Osteoblast (primary cell): ENCODE data around the gene RAB6C. TPM values are rescaled to one million over a fixed set of nuclear protein-coding genes. Genes with fewer than 3 reads are reported as not detected.
"Not testable (repeated sequence)": the region's sequence is repeated elsewhere in the genome, so short reads cannot be mapped to it uniquely, and the experiment has no call there.

Experiments
- DNase-seq: peaks from one replicate; pipeline ENCODE4 v3.0.0; 2011; ENCODE audit warnings: low spot score, mixed read lengths; ENCODE audit not compliant: insufficient read length; ENCODE audit errors: missing footprints
- H2AFZ ChIP-seq: 2 replicates; pipeline ENCODE4 v1.6.0; 2011; ENCODE audit warnings: mild to moderate bottlenecking, low read length
- H3K27ac ChIP-seq: 2 replicates; pipeline ENCODE4 v1.5.1; 2011; ENCODE audit warnings: mild to moderate bottlenecking, low read depth, low read length, moderate library complexity
- H3K27me3 ChIP-seq: 2 replicates; pipeline ENCODE4 v1.6.0; 2012; ENCODE audit warnings: mild to moderate bottlenecking, control low read depth, inconsistent platforms, low read length, moderate library complexity; ENCODE audit not compliant: insufficient read depth
- H3K36me3 ChIP-seq: 2 replicates; pipeline ENCODE4 v1.5.1; 2011; ENCODE audit warnings: mild to moderate bottlenecking, low read length, control low read depth, moderate library complexity; ENCODE audit not compliant: insufficient read depth
- H3K4me1 ChIP-seq: 2 replicates; pipeline ENCODE4 v1.5.1; 2011; ENCODE audit warnings: mild to moderate bottlenecking, low read length, control low read depth, moderate library complexity; ENCODE audit not compliant: insufficient read depth
- H3K4me2 ChIP-seq: 2 replicates; pipeline ENCODE4 v1.6.0; 2011; ENCODE audit warnings: mild to moderate bottlenecking, low read length; ENCODE audit not compliant: insufficient read depth
- H3K4me3 ChIP-seq: fragments of 200-600 bp; sonication (generic); 3 replicates; pipeline ENCODE4 v1.5.1; 2012; ENCODE audit warnings: mild to moderate bottlenecking, low read length, inconsistent platforms; ENCODE audit not compliant: insufficient read depth
- H3K79me2 ChIP-seq: 2 replicates; pipeline ENCODE4 v1.6.0; 2012; ENCODE audit warnings: mild to moderate bottlenecking, low read length, control low read depth, inconsistent platforms; ENCODE audit not compliant: insufficient read depth
- H3K9me3 ChIP-seq: 2 replicates; pipeline ENCODE4 v1.5.1; 2011; ENCODE audit warnings: low read depth, low read length, control low read depth
- H4K20me1 ChIP-seq: 2 replicates; pipeline ENCODE4 v1.6.0; 2012; ENCODE audit warnings: mild to moderate bottlenecking, low read length, control low read depth; ENCODE audit not compliant: insufficient read depth
- CTCF ChIP-seq: IDR thresholded peaks from 2 replicates; pipeline ENCODE4 v1.5.1; 2011; ENCODE audit warnings: mild to moderate bottlenecking, low read depth, low read length, moderate library complexity; ENCODE audit errors: extremely low read depth
- total RNA-seq: library from RNA; depleted of rRNA; stranded (reverse); fragments of >200 nt; gene quantifications from 2 replicates; pipeline ENCODE4 v1.2.3, GENCODE V29; 2012

RAB6C gene
- total RNA-seq, 1 donor: not detected

- H3K27me3 ChIP-seq, H3K4me1 ChIP-seq, H3K27ac ChIP-seq, H3K79me2 ChIP-seq, H3K9me3 ChIP-seq, H3K36me3 ChIP-seq, DNase-seq, H2AFZ ChIP-seq, H3K4me2 ChIP-seq, H4K20me1 ChIP-seq, H3K4me3 ChIP-seq: not testable (repeated sequence)
Measured at GRCh38 chr2:130005862-130006261, 26.4 kb downstream of the RAB6C start.

- H3K4me3 ChIP-seq: not testable (repeated sequence)
Measured at GRCh38 chr2:130016701-130017100, 37.2 kb downstream of the RAB6C start.

GRCh38 chr2:130019402-130019801 lies 39.9 kb downstream of the RAB6C start:
- DNase-seq: no peak
- H2AFZ ChIP-seq: no peak overlapping the region
- no peaks in the 10 kb centered on the region for H3K27me3 ChIP-seq
- H4K20me1 ChIP-seq: no peaks in the 10 kb centered on the region
- H3K4me3 ChIP-seq: no peak overlapping the region
- H3K27ac ChIP-seq: no peak overlapping the region
- H3K9me3 ChIP-seq: no peaks in the 10 kb centered on the region
- no peaks in the 10 kb centered on the region for H3K36me3 ChIP-seq
- no peaks in the 10 kb centered on the region for H3K79me2 ChIP-seq
- no peak overlapping the region for H3K4me2 ChIP-seq
- no peak for TF ChIP-seq CTCF
- no peaks in the 10 kb centered on the region for H3K4me1 ChIP-seq

More at GRCh38 chr2:130016701-130017100, 37.2 kb downstream of the RAB6C start:
- H3K36me3 ChIP-seq, H3K27ac ChIP-seq, H2AFZ ChIP-seq, DNase-seq, H3K4me2 ChIP-seq, H3K27me3 ChIP-seq, H4K20me1 ChIP-seq, H3K4me1 ChIP-seq, H3K79me2 ChIP-seq, H3K9me3 ChIP-seq: not testable (repeated sequence)

GRCh38 chr2:130020069-130020468 lies 40.6 kb downstream of the RAB6C start:
- not testable (repeated sequence) for H2AFZ ChIP-seq, H3K27ac ChIP-seq

GRCh38 chr2:130025931-130026330 lies 46.5 kb downstream of the RAB6C start:
- H3K36me3 ChIP-seq, H3K4me3 ChIP-seq, DNase-seq, H3K27me3 ChIP-seq, H3K4me2 ChIP-seq, H3K4me1 ChIP-seq, H2AFZ ChIP-seq, H3K27ac ChIP-seq, H3K9me3 ChIP-seq, H4K20me1 ChIP-seq, H3K79me2 ChIP-seq: not testable (repeated sequence)

More at GRCh38 chr2:130020069-130020468, 40.6 kb downstream of the RAB6C start:
- H3K4me3 ChIP-seq, H3K4me2 ChIP-seq, H3K79me2 ChIP-seq, DNase-seq, H3K27me3 ChIP-seq, H3K36me3 ChIP-seq, H3K9me3 ChIP-seq, H4K20me1 ChIP-seq, H3K4me1 ChIP-seq: not testable (repeated sequence)

Other genes with a start within 250 kb of the RAB6C start
- gene POTEF, start 149.6 kb downstream of the RAB6C start, total RNA-seq: 0.29 TPM in 1 of 2 replicates, not detected in the other
- 5.4 and 10.9 TPM in 2 replicates for gene CCDC74B, start 165.4 kb downstream of the RAB6C start, total RNA-seq
- gene SMPD4, start 201.9 kb downstream of the RAB6C start, total RNA-seq: 18.3 and 24.2 TPM in 2 replicates
- gene MZT2B, start 202.6 kb downstream of the RAB6C start, total RNA-seq: 128 and 129 TPM in 2 replicates
- gene TUBA3E, start 218.8 kb downstream of the RAB6C start, total RNA-seq: not detected in 2 replicates